NCI-H2171 (cell line): Measurements from ENCODE around the gene AKT3.
"Not testable (repeated sequence)": the region's sequence is repeated elsewhere in the genome, so short reads cannot be mapped to it uniquely, and the experiment has no call there.

Experiments used
- DNase-seq: peaks from one replicate; lab custom pipeline; 2025; lab: John Stamatoyannopoulos, UW

AKT3 gene

DNA sequence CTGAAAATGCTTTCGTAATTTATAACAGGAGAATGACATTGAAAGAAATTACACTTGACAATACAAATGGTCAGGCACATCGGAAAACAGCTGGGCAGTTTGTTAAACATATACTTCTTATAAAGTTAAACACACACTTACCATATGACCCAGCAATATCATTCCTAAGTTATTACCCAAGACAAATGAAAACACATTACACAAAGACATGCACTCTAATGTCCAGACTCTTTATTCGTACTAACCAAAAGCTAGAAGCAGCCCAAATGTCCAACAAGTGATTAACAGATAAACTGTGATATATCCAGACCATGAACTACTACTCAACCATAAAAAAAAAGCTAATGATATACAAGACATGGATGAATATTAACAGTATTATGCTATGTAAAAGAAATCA lies 8.5 kb downstream of the AKT3 start:
- DNase-seq = no peak

- no peak for DNase-seq
Measured at GRCh38 chr1:243837907-243838535, 12.0 kb downstream of the AKT3 start.

GRCh38 chr1:243834130-243834529 lies 15.9 kb downstream of the AKT3 start:
- DNase-seq = no peak

DNA sequence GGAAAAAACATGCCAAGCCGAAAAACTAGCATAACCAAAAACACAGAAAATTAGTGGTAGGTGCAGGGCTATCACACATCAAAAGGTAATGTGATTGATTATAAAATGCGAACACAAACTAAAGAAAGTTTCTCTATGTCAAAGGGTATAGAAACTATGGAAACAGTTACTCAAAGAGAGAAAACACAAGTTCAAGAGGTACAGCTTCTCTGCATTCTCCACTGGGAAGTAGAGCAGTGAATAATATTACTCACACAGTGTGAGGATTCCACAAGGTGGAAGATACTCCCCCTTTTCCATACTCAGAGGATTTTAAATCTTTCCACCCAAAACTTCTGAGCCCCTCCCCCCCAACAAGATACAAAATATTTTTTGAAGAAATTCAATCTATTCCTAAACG lies 18.6 kb downstream of the AKT3 start:
- no peak for DNase-seq

GRCh38 chr1:243827206-243827605 lies 22.8 kb downstream of the AKT3 start:
- no peak for DNase-seq

- not testable (repeated sequence) for DNase-seq
Measured at GRCh38 chr1:243824907-243825306, 25.1 kb downstream of the AKT3 start.

GRCh38 chr1:243821177-243821680 lies 28.8 kb downstream of the AKT3 start:
- DNase-seq = no peak

GRCh38 chr1:243819438-243819839 lies 30.6 kb downstream of the AKT3 start:
- no peak for DNase-seq

DNA sequence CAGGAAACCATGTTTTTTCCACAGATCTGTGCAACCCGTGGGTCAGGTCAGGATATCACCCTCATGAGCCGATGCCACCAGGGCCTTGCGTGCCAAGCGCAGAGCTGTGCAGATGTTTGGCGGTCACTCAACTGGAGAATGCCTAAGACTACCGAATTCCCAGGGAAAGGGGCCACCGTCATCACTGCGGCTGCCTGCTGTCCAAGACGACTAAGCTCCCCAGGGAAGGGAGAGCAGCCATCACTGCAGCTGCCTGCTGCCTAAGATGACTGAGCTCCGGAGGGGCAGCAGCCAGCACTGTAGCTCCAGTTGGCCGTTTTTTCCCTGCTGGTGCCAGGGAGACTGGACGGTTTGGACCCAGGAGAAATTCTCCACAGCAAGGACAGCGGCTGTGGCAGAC lies 31.1 kb downstream of the AKT3 start:
- DNase-seq = no peak

- no peak for DNase-seq
Measured at GRCh38 chr1:243814718-243815117, 35.3 kb downstream of the AKT3 start.

- not testable (repeated sequence) for DNase-seq
Measured at GRCh38 chr1:243807346-243807745, 42.7 kb downstream of the AKT3 start.

- DNase-seq = no peak
Measured at GRCh38 chr1:243806310-243806709, 43.7 kb downstream of the AKT3 start.

GRCh38 chr1:243802736-243803135 lies 47.3 kb downstream of the AKT3 start:
- DNase-seq = no peak

DNA sequence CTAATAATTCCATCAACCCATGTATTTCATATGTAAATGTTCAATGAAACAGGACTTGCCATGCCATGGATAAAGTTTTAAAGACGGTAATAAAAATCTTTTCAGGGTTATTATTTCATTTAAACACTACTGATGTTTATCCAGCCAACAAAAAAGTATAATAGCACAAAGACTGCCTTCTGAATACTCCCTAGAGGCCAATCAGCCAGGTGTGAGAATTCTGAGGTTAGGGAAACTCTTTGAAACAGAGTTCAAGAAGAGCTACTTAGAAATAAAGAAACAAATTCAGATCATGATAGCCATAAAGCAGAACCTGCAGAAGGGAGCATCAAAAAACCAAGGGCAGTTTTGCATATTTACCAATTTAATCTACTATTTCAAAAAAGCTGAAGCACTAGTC lies 48.7 kb downstream of the AKT3 start:
- DNase-seq = no peak

GRCh38 chr1:243799908-243800307 lies 50.1 kb downstream of the AKT3 start:
- DNase-seq = no peak

GRCh38 chr1:243798726-243799125 lies 51.3 kb downstream of the AKT3 start:
- DNase-seq = no peak

- DNase-seq = no peak
Measured at GRCh38 chr1:243796016-243796415, 54.0 kb downstream of the AKT3 start.

DNA sequence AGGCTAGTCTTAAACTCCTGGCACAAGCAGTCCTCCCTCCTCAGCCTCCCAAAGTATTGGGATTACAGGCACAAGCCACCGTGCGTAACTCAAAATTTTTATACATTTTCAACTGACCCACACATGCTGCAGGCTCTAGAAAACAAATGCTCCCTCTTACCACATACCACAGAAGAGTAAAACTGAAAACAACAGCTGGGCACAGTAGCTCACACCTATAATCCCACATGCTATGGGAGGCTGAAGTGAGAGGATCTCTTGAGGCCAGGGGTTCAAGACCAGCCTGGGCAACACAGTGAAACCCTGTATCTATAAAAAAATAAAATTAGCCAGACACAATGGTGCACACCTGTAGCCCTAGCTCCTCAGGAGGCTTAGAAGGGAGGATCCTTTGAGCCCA lies 56.7 kb downstream of the AKT3 start:
- DNase-seq = no peak

DNA sequence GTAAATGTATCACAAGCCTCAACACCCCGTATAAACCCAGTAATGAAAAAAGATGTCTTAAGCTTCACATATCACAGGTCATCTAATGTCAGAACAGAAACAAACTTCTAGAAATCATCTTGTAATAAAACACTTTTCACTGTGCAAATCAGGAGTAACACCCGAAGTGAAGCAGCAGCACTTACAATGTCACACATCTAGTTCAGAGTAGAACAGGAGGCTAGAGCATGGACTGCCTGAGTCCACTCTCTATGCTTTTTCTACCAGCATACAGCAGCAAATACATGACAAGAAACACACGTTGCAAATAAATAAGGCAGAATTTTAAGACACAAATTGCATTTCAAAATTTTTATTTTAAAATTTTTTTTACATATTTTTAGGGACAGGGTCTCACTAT lies 57.2 kb downstream of the AKT3 start:
- DNase-seq = no peak

DNA sequence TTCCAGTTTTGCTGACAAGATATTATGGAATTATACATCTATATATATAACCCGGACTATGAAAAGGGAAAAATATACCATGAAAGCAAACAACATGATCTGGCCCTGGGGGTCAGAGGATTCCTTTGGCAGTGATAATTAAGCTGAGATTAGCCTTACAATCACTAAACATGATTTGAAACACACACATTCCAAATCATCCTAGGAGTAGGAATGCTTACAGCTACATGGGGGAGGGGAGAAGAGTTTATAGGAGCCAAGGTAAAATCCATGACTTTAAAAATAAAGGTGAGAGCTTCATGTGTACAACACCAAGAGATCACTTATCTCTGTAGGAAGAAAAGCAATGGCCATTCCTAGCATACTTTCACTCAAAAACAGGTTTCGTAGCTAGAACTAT lies 57.6 kb downstream of the AKT3 start:
- DNase-seq = no peak

DNA sequence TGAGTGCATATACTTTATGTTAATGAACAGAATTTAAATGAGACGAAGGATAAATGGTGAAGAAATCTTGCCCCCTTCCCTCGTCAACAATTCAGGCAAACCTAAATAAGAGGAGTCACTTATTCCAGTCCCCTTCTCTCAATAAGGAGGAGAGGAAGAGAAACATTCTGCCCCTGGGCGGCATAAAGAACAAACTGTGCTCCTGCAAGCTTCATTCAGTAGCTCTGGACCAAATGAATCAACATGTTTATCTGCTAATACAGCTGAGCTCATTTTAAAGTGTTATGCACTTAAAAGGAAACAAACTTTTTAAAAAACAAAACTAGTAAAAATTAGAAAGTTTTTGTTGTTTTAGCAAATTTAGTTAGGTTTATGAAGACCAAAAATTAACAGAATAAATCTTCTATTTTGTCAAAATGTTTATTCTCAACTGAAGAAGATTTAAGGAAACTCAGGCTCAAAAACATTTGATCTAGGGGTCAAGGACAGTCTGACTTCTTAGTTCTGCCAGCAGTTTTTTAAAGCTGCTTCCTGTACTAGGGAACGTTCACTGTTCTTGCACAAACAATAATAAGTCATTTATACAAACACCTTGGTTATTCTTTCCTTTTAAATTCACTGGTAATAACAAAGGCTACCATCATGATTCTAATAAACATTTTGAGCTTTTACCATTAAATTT lies 58.3 kb downstream of the AKT3 start:
- no peak for DNase-seq

DNA sequence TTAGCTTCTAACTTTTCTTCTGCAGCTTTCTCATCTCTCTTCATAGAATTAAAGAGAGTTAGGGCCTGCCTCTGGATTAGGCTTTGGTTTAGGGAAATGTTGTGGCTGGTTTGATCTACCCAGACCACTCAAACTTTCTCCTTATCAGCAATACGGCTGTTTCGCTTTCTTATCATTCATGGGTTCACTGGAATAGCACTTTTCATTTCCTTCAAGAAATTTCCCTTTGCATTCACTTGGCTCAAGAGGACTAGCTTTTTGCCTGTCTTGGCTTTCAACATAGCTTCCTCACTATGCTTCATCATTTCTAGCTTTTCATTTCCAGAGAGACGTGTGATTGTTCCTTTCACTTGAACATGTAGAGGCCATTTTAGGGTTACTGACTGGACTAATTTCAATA lies 59.6 kb downstream of the AKT3 start:
- DNase-seq = no peak

DNA sequence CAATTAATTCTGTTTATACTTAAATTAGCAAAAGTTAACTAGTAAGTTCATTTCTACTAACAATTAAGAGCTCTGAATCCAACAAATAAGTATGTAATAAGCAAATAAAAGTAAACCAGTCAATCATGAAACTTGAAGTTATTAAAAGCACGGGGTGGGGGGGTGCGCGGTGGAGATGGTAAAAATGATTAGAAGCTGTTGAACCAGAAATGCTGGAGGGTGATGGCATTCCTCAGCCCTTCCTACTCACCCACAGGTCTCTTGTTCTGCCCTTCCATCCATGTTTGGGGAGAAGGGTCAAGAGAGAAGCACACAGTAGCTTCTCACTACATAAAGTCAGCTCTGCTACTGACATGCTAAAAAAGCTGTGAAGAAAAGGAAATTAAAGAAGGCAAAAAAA lies 63.5 kb downstream of the AKT3 start:
- DNase-seq = no peak

DNA sequence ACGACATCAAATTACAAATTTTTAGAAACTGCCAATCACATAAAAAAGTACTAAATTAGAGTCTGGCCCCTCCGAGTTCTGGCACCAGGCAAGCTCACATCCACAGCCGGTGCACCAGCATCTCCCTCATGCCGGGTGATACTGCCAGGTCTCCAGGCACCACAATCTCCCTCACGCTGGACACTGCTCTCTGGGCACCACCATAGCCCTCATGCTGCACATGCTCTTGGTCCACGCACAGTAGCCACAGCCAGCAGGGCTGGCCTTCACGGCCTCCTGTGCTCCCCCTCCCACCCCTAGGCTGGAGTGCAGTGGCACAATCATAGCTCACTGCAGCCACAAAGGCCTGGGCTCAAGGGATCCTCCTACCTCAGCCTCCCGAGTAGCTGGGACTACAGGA lies 65.5 kb downstream of the AKT3 start:
- DNase-seq = no peak
